HepG2 (cell line): ENCODE results near the gene MRPL30. TPM values are rescaled to one million over a fixed set of nuclear protein-coding genes. Genes with fewer than 3 reads are reported as not detected.

ENCODE experiments used
- CENPX ChIP-seq: sonication (generic); formaldehyde crosslinking; IDR thresholded peaks from 2 replicates; pipeline ENCODE4 v1.9.0; 2021; ENCODE audit warnings: mild to moderate bottlenecking, missing genetic modification reagents, moderate library complexity
- IKZF4 ChIP-seq: sonication (generic); formaldehyde crosslinking; IDR thresholded peaks from 2 replicates; pipeline ENCODE4 v1.5.1; 2020; ENCODE audit warnings: borderline replicate concordance, mild to moderate bottlenecking, low read depth, missing genetic modification reagents; ENCODE audit errors: not compliant biosample characterization
- NRL ChIP-seq: sonication (generic); formaldehyde crosslinking; IDR thresholded peaks from 2 replicates; pipeline ENCODE4 v1.5.0; 2020; ENCODE audit warnings: missing genetic modification reagents, mild to moderate bottlenecking, moderate library complexity, borderline replicate concordance
- SKIL ChIP-seq: sonication (generic); formaldehyde crosslinking; IDR thresholded peaks from 2 replicates; pipeline ENCODE4 v1.8.0; 2022; ENCODE audit warnings: missing genetic modification reagents, mild to moderate bottlenecking, moderate library complexity, borderline replicate concordance
- WIZ ChIP-seq: sonication (generic); formaldehyde crosslinking; IDR thresholded peaks from 2 replicates; pipeline ENCODE4 v1.5.1; 2020; ENCODE audit warnings: mild to moderate bottlenecking, missing genetic modification reagents
- ZBTB42 ChIP-seq: sonication (generic); formaldehyde crosslinking; IDR thresholded peaks from 2 replicates; pipeline ENCODE4 v1.5.0; 2020; ENCODE audit warnings: mild to moderate bottlenecking, missing genetic modification reagents
- ZNF253 ChIP-seq: sonication (generic); formaldehyde crosslinking; IDR thresholded peaks from 2 replicates; pipeline ENCODE4 v1.8.0; 2022; ENCODE audit warnings: mild to moderate bottlenecking, missing genetic modification reagents, borderline replicate concordance
- ZNF598 ChIP-seq: sonication (generic); formaldehyde crosslinking; IDR thresholded peaks from 2 replicates; pipeline ENCODE4 v1.5.1; 2020; ENCODE audit warnings: mild to moderate bottlenecking, missing genetic modification reagents, borderline replicate concordance
- ZNF644 ChIP-seq: IDR thresholded peaks from 2 replicates; pipeline ENCODE4 v1.6.1; 2016; ENCODE audit warnings: low read depth
- ZNF687 ChIP-seq: sonication (generic); formaldehyde crosslinking; IDR thresholded peaks from 2 replicates; pipeline ENCODE4 v1.5.1; 2020; ENCODE audit warnings: mild to moderate bottlenecking, missing genetic modification reagents, moderate library complexity
- ZNF776 ChIP-seq: sonication (generic); formaldehyde crosslinking; IDR thresholded peaks from 2 replicates; pipeline ENCODE4 v1.4.0; 2020; ENCODE audit warnings: mild to moderate bottlenecking, missing genetic modification reagents
- ZSCAN21 ChIP-seq: sonication (generic); formaldehyde crosslinking; IDR thresholded peaks from 2 replicates; pipeline ENCODE4 v1.8.0; 2022; ENCODE audit warnings: mild to moderate bottlenecking, missing genetic modification reagents, moderate library complexity, borderline replicate concordance
- polyA plus RNA-seq, 8 experiments: library from polyadenylated mRNA; depleted of rRNA in 3 of 8; stranded (reverse) in 7 of 8; unstranded in 1 of 8; fragments of >200 nt; fragmentation: Illumina TruSeq in 4 of 8; extraction: Trizol in 4 of 8; gene quantifications; 2 replicates each; pipeline versions ENCODE4 v1.2.1 to v1.2.3, GENCODE V29; 2011 to 2016; ENCODE audit warnings: low read depth in 4 of 8, missing spikeins in 1 of 8, mixed read lengths in 1 of 8; ENCODE audit not compliant: insufficient read depth in 1 of 8
- total RNA-seq, 5 experiments: library from RNA; depleted of rRNA; stranded (reverse); fragments of >200 nt; fragmentation: Illumina TruSeq; extraction: Trizol; gene quantifications; 2 replicates each; pipeline ENCODE4 v1.2.3, GENCODE V29; 2016; ENCODE audit warnings: low read depth in 1 of 5
- TF ChIP-seq, protein P1 (sequence below): sonication (generic); formaldehyde crosslinking; IDR thresholded peaks from 2 replicates; pipeline ENCODE4 v1.4.0; 2020; ENCODE audit warnings: mild to moderate bottlenecking, missing genetic modification reagents, borderline replicate concordance
- TF ChIP-seq, protein P2 (sequence below): sonication (generic); formaldehyde crosslinking; IDR thresholded peaks from 2 replicates; pipeline ENCODE4 v1.5.0; 2020; ENCODE audit warnings: mild to moderate bottlenecking, missing genetic modification reagents, moderate library complexity
- TF ChIP-seq, protein P3 (sequence below): IDR thresholded peaks from 2 replicates; pipeline ENCODE4 v1.6.1; 2016; ENCODE audit warnings: missing genetic modification reagents, missing compliant biosample characterization

MRPL30 gene
- total and polyA plus RNA-seq, 2 of the 13 experiments (the other 11 are each of a cell fraction or from before 2014, with no cell fraction given) = 30.2 to 75.3 TPM

DNA sequence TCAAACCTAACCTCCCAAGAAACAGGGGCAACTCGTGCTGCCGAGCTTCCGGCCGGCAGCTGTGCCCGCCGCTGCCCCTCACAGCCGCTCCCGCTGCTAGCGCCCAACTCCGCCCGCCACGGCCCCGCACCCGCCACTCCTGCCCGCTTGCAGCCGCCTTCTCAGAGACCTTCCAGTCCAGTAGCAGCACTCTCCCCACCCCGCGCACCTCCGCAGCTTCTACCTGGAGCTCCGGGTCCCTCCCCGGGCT, 40.2 kb upstream of the MRPL30 start (continued):
- TF ChIP-seq, protein P1, sequence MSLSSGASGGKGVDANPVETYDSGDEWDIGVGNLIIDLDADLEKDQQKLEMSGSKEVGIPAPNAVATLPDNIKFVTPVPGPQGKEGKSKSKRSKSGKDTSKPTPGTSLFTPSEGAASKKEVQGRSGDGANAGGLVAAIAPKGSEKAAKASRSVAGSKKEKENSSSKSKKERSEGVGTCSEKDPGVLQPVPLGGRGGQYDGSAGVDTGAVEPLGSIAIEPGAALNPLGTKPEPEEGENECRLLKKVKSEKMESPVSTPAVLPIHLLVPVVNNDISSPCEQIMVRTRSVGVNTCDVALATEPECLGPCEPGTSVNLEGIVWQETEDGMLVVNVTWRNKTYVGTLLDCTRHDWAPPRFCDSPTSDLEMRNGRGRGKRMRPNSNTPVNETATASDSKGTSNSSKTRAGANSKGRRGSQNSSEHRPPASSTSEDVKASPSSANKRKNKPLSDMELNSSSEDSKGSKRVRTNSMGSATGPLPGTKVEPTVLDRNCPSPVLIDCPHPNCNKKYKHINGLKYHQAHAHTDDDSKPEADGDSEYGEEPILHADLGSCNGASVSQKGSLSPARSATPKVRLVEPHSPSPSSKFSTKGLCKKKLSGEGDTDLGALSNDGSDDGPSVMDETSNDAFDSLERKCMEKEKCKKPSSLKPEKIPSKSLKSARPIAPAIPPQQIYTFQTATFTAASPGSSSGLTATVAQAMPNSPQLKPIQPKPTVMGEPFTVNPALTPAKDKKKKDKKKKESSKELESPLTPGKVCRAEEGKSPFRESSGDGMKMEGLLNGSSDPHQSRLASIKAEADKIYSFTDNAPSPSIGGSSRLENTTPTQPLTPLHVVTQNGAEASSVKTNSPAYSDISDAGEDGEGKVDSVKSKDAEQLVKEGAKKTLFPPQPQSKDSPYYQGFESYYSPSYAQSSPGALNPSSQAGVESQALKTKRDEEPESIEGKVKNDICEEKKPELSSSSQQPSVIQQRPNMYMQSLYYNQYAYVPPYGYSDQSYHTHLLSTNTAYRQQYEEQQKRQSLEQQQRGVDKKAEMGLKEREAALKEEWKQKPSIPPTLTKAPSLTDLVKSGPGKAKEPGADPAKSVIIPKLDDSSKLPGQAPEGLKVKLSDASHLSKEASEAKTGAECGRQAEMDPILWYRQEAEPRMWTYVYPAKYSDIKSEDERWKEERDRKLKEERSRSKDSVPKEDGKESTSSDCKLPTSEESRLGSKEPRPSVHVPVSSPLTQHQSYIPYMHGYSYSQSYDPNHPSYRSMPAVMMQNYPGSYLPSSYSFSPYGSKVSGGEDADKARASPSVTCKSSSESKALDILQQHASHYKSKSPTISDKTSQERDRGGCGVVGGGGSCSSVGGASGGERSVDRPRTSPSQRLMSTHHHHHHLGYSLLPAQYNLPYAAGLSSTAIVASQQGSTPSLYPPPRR (CRISPR knock-in tag) = peak; percentile 21; the same call in 1 of the 2 replicates
- TF ChIP-seq ZNF687 (CRISPR knock-in tag) = peak; percentile 80; the same call in 1 of the 2 replicates
- TF ChIP-seq SKIL (CRISPR knock-in tag) = peak; percentile 53; the same call in 1 of the 2 replicates
- TF ChIP-seq, protein P2, sequence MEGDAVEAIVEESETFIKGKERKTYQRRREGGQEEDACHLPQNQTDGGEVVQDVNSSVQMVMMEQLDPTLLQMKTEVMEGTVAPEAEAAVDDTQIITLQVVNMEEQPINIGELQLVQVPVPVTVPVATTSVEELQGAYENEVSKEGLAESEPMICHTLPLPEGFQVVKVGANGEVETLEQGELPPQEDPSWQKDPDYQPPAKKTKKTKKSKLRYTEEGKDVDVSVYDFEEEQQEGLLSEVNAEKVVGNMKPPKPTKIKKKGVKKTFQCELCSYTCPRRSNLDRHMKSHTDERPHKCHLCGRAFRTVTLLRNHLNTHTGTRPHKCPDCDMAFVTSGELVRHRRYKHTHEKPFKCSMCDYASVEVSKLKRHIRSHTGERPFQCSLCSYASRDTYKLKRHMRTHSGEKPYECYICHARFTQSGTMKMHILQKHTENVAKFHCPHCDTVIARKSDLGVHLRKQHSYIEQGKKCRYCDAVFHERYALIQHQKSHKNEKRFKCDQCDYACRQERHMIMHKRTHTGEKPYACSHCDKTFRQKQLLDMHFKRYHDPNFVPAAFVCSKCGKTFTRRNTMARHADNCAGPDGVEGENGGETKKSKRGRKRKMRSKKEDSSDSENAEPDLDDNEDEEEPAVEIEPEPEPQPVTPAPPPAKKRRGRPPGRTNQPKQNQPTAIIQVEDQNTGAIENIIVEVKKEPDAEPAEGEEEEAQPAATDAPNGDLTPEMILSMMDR (CRISPR knock-in tag) = 0 out of 2 replicates have a peak, but pooled peaks have one; percentile 15
- TF ChIP-seq, protein P3, sequence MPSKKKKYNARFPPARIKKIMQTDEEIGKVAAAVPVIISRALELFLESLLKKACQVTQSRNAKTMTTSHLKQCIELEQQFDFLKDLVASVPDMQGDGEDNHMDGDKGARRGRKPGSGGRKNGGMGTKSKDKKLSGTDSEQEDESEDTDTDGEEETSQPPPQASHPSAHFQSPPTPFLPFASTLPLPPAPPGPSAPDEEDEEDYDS (CRISPR knock-in tag) = no peak
- peak; percentile 76 for TF ChIP-seq IKZF4 (CRISPR knock-in tag)
- TF ChIP-seq ZNF598 (CRISPR knock-in tag) = 0 out of 2 replicates have a peak, but pooled peaks have one; percentile 10
- TF ChIP-seq NRL (CRISPR knock-in tag) = peak; percentile 91; the same call in 1 of the 2 replicates
- TF ChIP-seq CENPX (CRISPR knock-in tag) = no peak
- peak; percentile 84; the same call in 1 of the 2 replicates for TF ChIP-seq WIZ (CRISPR knock-in tag)
- peak; percentile 80; the same call in 1 of the 2 replicates for TF ChIP-seq ZNF253
- TF ChIP-seq ZNF644 (CRISPR knock-in tag) = no peak
- TF ChIP-seq ZBTB42 (CRISPR knock-in tag) = 0 out of 2 replicates have a peak, but pooled peaks have one; percentile 11
- TF ChIP-seq ZSCAN21 = peak; percentile 40; the same call in 1 of the 2 replicates
- TF ChIP-seq ZNF776 = peak; percentile 88
